GM13976 (cell line): Measurements from ENCODE around the gene WNK2.
"Not testable (repeated sequence)": the region's sequence is repeated elsewhere in the genome, so short reads cannot be mapped to it uniquely, and the experiment has no call there.

ENCODE experiments used
- DNase-seq: peaks from one replicate; pipeline ENCODE4 v3.0.0; 2012; ENCODE audit warnings: low spot score
- CTCF ChIP-seq: IDR thresholded peaks from 2 replicates; pipeline ENCODE4 v1.5.1; 2012; ENCODE audit warnings: borderline replicate concordance, mild to moderate bottlenecking; ENCODE audit not compliant: insufficient read depth; ENCODE audit errors: extremely low read depth, missing control alignments, control extremely low read depth
- in situ Hi-C: fragments of 300-500 bp; cut with MboI; formaldehyde crosslinking; loops from one replicate; pipeline ENCODE4 v1.12.0; 2022; ENCODE audit warnings: low sequenced_read_pairs, mixed read lengths, inconsistent platforms; ENCODE audit not compliant: unreplicated experiment

Gene WNK2

DNA sequence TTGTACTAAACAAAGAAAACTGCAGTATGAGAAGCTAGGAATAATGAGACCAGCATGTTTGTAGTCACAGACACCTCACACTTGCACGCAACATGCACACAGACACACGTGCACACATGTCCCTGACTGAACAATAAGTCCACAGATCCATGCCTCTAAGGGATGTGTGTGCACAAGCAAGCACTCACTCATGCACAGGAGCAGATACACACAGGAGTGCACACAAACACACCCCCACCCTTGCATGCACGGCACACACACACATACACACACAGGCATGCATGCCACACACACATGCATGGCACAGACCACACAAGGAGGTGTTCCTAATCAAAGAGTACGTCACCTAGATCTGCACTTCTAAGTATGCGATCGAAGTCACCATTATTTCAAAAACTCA lies 156.2 kb downstream of the WNK2 start:
- DNase-seq: no peak
- no peak for TF ChIP-seq CTCF
- in situ Hi-C loops: no loop called here

DNA sequence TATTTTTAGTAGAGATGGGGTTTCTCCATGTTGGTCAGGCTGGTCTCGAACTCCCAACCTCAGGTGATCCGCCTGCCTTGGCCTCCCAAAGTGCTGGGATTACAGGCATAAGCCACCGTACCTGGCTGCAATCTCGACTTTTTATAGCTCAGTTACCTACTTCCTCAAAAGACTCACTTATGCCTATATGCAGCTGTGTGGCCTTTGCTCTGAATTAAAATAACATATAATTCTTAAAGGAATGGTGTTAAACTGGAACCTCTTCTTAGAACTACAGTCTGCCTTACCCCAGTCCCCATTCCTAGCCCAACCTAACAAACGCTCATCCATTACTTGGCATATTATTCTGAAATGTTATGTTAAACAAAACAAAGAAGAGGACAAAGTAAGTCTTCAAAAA lies 157.9 kb downstream of the WNK2 start:
- in situ Hi-C loops, DNase-seq: not testable (repeated sequence)

- in situ Hi-C loops, DNase-seq: not testable (repeated sequence)
These were observed 158.5 kb downstream of the WNK2 start for GRCh38 chr9:93342428-93342827.

DNA sequence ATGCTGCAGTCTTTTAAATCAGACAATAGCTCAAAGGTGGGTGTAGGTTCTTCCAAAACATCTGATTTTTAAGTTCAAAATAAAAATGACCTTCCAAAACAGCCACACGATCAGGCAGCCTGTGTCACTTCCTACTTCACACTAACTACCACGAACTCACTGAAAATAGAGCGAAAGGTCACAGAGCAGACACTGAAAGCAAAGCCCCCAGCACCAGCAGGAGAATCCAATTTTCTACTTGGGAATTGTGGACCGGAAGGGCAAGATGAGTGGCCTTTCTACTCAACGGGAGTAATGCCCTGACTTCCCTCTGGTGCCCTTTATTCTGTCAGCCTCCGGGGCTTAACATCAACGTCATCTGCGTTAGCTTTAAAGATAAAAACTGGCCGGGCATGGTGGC lies 159.7 kb downstream of the WNK2 start:
- no peak for DNase-seq
- in situ Hi-C loops: no loop called here
- no peak for TF ChIP-seq CTCF

DNA sequence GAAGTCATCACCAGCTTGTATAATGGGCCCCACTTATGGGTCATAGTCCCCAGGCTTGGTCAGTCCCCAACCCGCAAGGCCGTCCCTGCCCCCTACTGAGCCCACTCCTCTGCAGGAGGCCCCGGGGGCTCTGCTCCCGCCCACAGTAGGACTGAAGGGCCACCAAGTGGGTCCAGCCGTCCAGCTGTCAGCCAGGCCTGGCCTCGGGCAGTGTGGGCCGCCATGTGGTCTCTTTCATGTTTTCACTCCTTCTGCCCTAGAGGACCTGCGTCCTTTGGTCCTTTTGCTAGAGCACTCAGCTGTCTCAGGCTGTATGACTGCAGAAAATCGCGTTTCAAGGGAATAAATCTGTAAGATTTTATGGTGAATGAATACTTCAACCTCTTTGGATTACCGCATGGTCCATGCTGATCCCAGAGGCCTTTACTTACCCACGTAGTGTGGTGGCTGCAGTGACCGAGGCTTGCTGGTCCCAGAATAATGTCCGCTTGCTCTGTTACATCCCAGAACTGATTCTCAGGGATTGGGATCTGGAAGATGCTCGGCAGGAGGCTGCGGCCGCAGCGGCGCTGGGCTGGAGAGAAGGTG lies 161.8 kb downstream of the WNK2 start:
- no peak for TF ChIP-seq CTCF
- in situ Hi-C loops: no loop called here
- no peak for DNase-seq

DNA sequence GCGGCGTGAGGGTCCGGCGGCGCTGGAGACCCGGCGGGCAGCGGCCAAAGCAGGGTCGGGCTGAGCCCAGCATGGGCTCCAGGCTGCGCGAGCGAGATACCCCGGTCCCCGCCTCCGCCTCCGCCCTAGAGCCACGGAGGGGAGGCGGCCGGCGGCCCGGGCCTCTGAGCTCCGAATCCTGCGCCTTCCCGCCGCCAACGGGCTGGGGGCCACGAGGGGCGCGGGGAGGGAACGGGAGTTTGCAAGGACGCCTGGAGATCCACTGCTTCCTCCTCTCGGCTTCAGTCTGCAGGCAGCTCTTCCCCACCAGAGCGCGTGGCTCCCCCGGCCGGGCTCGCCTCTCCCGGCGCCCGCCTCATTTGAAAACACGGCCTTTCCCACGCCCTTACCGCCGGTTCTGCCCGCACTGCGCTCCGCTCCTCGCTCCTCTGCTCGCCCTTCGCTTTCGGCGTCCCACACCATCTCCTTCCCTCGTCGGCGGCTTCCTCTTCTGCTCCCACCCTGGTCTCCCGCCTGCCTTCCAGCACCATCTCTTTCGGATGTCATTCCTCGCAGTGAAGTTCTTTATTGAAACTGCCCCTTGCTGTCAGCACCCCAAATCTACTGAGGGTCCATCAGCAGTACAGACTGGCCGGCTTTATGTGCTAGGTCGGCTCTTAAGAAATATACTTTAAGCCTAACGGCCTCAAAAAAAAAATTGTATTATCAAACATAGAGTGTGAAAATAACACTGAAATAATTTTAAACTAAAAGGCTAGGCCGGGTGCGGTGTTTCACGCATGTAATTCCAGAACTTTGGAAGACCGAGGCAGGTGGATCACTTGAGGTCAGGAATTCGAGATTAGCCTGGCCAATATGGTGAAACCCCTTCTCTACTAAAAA lies 162.5 kb downstream of the WNK2 start:
- DNase-seq: no peak
- in situ Hi-C loops: no loop called here
- TF ChIP-seq CTCF: no peak

DNA sequence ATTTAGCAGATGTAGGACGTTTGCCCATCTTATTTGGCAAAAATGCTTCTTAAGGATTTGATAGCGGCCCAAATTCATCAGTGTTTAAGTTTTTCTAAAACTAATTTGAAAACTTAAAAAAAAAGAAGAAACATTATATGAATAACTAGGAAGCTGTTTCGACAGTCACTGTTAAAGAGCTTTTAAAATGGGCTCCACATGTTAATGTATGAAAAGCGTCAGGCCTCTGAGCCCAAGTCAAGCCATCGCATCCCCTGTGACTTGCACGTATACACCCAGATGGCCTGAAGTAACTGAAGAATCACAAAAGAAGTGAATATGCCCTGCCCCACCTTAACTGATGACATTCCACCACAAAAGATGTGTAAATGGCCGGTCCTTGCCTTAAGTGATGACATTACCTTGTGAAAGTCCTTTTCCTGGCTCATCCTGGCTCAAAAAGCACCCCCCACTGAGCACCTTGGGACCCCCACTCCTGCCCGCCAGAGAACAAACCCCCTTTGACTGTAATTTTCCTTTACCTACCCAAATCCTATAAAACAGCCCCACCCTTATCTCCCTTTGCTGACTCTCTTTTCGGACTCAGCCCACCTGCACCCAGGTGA lies 163.5 kb downstream of the WNK2 start:
- DNase-seq, in situ Hi-C loops: not testable (repeated sequence)

DNA sequence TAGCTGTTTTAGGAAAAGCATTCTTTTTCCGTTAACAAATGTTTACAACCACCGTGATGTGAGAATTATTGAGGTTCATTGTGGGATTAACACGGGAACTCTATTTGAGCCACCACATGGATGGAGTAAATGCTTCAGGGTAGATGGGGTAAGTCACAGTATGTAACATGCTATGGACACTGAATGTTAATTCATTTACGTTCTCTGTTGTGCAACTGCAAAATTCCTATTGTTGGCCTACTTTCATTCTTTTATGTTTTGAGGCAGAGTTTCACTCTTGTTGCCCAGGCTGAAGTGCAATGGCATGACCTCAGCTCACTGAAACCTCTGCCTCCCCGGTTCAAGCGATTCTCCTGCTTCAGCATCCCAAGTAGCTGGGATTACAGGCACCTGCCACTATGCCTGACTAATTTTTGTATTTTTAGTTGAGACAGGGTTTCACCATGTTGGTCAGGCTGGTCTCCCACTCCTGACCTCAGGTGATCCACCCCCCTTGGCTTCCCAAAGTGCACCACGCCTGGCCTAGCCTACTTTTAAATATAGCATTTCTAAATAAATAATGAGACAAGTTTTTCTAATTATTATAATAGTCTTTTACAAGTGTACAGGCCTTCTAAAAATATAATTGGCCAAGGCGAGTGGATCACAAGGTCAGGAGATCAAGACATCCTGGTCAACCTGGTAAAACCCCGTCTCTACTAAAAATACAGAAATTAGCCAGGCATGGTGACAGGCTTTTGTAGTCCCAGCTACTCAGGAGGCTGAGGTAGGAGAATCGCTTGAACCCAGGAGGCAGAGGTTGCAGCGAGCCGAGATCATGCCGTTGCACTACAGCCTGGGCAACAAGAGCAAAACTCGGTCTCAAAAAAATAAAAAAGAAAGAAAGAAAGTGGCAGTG lies 169.7 kb downstream of the WNK2 start:
- DNase-seq, in situ Hi-C loops: not testable (repeated sequence)
